Measurements from ENCODE around the gene TMCO1. TPM values are rescaled to one million over a fixed set of nuclear protein-coding genes. Genes with fewer than 3 reads are reported as not detected.
"Not testable (repeated sequence)": the region's sequence is repeated elsewhere in the genome, so short reads cannot be mapped to it uniquely, and the experiment has no call there.

TMCO1 gene
- total RNA-seq, 1 donor from 2014 or later = 74.9 TPM

GRCh38 chr1:165759095-165759494 lies 9.6 kb downstream of the TMCO1 start:
- no peak for TF ChIP-seq CTCF (IDR thresholded peaks at IDR 0.05; ENCODE audit: partially characterized antibody, unreplicated experiment)
- Mint-ChIP-seq H3K4me1 (ENCODE audit: low read depth, unreplicated experiment) (no peaks in the 10 kb centered on the region), H3K4me3 (ENCODE audit: unreplicated experiment) (no peak overlapping the region), H3K9me3 (ENCODE audit: unreplicated experiment) (peaks cover 1% of the 10 kb centered on the region), H3K27me3 (ENCODE audit: unreplicated experiment) (no peaks in the 10 kb centered on the region), H3K27ac (ENCODE audit: unreplicated experiment) (no peak overlapping the region), H3K36me3 (ENCODE audit: unreplicated experiment) (no peaks in the 10 kb centered on the region)
- no peak for DNase-seq

DNA sequence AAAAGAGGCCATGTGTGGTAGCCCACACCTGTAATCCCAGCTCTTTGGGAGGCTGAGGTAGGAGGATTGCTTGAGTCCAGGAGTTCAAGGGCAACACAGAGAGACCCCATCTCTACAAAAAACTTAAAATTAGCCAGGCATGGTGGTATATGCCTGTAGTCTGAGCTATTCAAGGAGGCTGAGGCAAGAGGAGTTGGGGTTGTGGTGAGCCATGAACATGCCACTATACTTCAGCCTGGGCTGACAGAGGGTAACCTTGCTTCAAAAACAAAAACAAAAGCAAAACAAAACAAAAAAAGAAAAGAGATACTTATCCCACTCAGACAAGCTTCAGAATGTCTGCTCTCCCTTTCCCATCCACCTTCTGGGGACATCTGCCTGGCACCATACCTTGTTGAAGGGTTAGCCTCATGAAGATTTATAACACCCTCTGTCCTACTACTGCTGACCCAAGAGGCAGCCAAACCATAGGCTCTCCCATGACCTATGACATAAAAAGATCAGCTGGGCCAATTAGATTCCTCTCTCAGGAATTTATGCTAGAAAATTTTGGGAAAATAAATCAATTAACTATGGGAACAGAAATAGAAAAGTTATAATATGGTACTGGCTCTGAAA lies 13.2 kb downstream of the TMCO1 start:
- TF ChIP-seq CTCF (IDR thresholded peaks at IDR 0.05; ENCODE audit: partially characterized antibody, unreplicated experiment) = no peak
- Mint-ChIP-seq H3K9me3 (ENCODE audit: unreplicated experiment) (peaks cover 1% of the 10 kb centered on the region), H3K27me3 (ENCODE audit: unreplicated experiment) (no peaks in the 10 kb centered on the region), H3K4me1 (ENCODE audit: low read depth, unreplicated experiment) (no peaks in the 10 kb centered on the region), H3K4me3 (ENCODE audit: unreplicated experiment) (no peak overlapping the region), H3K36me3 (ENCODE audit: unreplicated experiment) (no peaks in the 10 kb centered on the region), H3K27ac (ENCODE audit: unreplicated experiment) (no peak overlapping the region)
- DNase-seq = no peak

GRCh38 chr1:165753934-165754333 lies 14.7 kb downstream of the TMCO1 start:
- no peak overlapping the region for H3K4me3 Mint-ChIP-seq (ENCODE audit: unreplicated experiment)
- no peaks in the 10 kb centered on the region for H3K9me3 Mint-ChIP-seq (ENCODE audit: unreplicated experiment)
- H3K36me3 Mint-ChIP-seq (ENCODE audit: unreplicated experiment) = no peaks in the 10 kb centered on the region
- no peaks in the 10 kb centered on the region for H3K27me3 Mint-ChIP-seq (ENCODE audit: unreplicated experiment)
- no peaks in the 10 kb centered on the region for H3K4me1 Mint-ChIP-seq (ENCODE audit: low read depth, unreplicated experiment)
- H3K27ac Mint-ChIP-seq (ENCODE audit: unreplicated experiment) = no peak overlapping the region
- no peak for TF ChIP-seq CTCF (IDR thresholded peaks at IDR 0.05; ENCODE audit: partially characterized antibody, unreplicated experiment)
- no peak for DNase-seq

DNA sequence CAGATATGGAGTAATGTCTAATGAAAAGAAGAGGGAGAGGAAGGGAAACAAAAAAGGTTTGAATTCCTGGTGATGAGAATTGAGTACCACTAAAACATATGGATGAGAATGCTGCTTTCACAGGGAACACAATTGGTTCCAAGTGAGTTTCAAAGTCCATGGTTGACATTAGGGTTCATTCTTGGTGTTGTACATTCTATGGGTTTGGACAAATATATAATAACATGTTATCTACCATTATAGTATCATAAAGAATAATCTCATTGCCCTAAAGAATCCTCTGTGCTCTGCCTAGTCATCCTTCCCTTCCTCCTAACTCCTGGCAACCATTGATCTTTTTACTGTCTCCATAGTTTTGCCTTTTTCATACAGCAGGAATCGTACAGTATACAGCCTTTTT lies 20.1 kb downstream of the TMCO1 start:
- H3K27ac Mint-ChIP-seq (ENCODE audit: unreplicated experiment) = no peak overlapping the region
- H3K9me3 Mint-ChIP-seq (ENCODE audit: unreplicated experiment) = no peaks in the 10 kb centered on the region
- H3K36me3 Mint-ChIP-seq (ENCODE audit: unreplicated experiment) = no peaks in the 10 kb centered on the region
- H3K27me3 Mint-ChIP-seq (ENCODE audit: unreplicated experiment) = no peaks in the 10 kb centered on the region
- DNase-seq = no peak
- TF ChIP-seq CTCF (IDR thresholded peaks at IDR 0.05; ENCODE audit: partially characterized antibody, unreplicated experiment) = no peak
- H3K4me1 Mint-ChIP-seq (ENCODE audit: low read depth, unreplicated experiment) = no peaks in the 10 kb centered on the region
- no peak overlapping the region for H3K4me3 Mint-ChIP-seq (ENCODE audit: unreplicated experiment)

- H3K36me3 Mint-ChIP-seq (ENCODE audit: unreplicated experiment) = no peaks in the 10 kb centered on the region
- no peak overlapping the region for H3K4me3 Mint-ChIP-seq (ENCODE audit: unreplicated experiment)
- no peaks in the 10 kb centered on the region for H3K27me3 Mint-ChIP-seq (ENCODE audit: unreplicated experiment)
- no peaks in the 10 kb centered on the region for H3K9me3 Mint-ChIP-seq (ENCODE audit: unreplicated experiment)
- no peak for TF ChIP-seq CTCF (IDR thresholded peaks at IDR 0.05; ENCODE audit: partially characterized antibody, unreplicated experiment)
- DNase-seq = no peak
- H3K4me1 Mint-ChIP-seq (ENCODE audit: low read depth, unreplicated experiment) = no peaks in the 10 kb centered on the region
- H3K27ac Mint-ChIP-seq (ENCODE audit: unreplicated experiment) = no peak overlapping the region
Measured at GRCh38 chr1:165747632-165748447, 20.8 kb downstream of the TMCO1 start.

- not testable (repeated sequence) for H3K36me3 Mint-ChIP-seq (ENCODE audit: unreplicated experiment); H3K4me1 Mint-ChIP-seq (ENCODE audit: low read depth, unreplicated experiment); H3K9me3 Mint-ChIP-seq (ENCODE audit: unreplicated experiment); DNase-seq; H3K4me3 Mint-ChIP-seq (ENCODE audit: unreplicated experiment); H3K27me3 Mint-ChIP-seq (ENCODE audit: unreplicated experiment); H3K27ac Mint-ChIP-seq (ENCODE audit: unreplicated experiment)
Measured at GRCh38 chr1:165744913-165745312, 23.8 kb downstream of the TMCO1 start.

All from glutamatergic neuron (in vitro differentiated cells).